ENCODE results near the gene TRAK1. TPM values are rescaled to one million over a fixed set of nuclear protein-coding genes. Genes with fewer than 3 reads are reported as not detected.
A peak's percentile ranks its signal among the peaks of the same experiment; 100 is the strongest.

The TRAK1 gene
- total RNA-seq, 1 experiment from 2014 or later, result 15.5 TPM

DNA sequence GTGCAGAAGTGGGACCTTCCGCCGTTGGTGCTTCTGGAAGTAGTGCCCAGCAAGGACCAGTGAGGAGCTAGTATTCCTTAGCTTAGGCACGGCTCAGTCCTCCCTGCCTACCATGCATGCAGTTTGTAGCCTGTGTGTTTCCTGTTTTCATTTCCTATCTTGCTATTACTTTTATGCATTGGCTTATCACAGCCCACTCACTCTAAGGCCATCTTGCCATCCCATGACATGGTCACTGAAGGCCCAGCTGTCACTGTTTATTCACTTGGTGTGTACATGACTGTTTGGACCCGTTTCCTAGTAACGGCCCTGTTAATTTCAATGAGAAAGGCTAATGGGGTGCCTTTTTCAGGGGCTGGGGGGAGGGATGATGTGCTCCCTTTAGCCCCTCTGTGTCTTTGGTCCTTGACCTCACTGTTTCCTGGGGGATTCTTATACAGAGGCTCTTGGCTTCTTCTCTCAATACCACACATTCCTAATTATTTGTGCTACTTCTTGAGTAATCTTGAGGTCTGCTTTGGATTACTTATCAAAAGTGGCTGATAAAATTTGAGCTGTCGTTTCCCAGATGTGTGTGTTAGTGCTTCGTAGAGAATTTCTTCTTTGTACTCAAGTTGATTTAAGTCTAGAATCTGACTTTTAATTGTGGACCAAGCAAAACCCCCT lies 24.5 kb upstream of the TRAK1 start:
- DNase-seq (ENCODE audit: extremely low read depth, low read depth), result no peak

DNA sequence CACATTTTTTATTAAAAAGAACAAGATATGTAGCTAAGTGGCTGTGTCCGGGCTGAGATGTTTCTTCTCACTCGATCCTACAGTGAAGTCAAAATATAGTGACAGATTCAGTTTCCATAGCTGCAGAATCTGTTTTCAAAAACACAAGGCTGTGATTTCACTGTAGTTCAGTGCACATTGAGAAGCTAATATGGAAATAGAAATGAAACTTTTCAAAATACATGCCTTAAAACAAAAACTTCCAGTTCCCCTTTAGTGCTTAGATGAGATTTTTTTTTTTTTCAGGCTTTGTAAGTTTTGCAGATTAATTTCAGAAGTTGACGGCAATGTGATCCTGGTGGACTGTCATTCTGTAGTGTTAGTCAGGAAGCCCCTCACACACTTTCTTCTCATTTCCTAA lies 23.8 kb upstream of the TRAK1 start:
- no peak for DNase-seq (ENCODE audit: extremely low read depth, low read depth)

DNA sequence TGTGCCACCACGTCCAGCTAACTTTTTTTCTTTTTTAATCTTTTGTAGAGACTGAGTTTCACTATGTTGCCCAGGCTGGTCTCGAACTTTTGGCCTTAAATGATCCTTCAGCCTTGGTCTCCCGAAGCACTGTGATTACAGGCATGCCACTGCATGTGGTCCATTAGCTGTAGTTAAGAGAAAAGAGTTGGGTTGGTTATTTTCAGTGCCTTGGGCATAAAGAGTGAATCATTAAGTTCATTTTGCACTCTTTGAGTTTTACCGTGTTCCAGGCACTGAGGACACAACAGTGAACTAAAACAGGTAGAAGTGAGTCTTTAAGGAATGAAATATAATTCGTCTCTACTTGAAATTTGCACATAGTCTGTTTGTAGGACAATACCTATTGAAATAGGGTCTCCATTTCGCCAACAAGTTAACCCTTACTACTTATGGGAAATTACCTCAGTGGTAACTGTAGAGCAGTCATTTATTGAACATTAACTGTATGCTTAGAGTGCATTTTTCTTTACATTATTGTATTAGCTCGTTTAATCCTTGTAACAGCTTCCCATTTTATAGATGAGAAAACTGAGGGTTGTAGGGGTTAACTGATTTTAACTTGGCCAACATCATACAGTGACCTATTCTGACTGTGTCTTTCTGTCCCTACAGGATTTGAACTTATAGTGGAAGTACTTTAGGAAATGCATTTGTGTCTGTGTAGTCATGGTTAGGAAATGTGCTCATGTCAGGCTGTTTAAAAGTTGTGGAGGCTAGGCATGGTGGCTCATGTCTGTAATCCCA lies 22.7 kb upstream of the TRAK1 start:
- no peak for DNase-seq (ENCODE audit: extremely low read depth, low read depth)

DNA sequence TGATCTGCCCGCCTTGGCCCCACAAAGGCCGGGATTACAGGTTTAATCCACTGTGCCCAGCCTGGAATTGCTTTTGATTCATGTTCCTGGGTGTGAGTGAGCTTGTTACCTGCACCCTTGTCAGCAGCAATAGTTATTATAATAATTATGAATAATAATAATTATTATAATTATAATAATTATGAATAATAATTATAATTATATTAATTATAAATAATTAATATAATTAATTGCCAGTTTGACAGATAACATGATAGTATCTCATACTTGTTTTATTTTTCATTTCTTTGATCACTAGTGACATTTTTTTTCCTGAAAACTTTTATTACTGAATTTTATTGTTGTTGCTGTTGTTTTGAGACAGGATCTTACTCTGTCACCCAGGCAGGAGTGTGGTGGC lies 21.1 kb upstream of the TRAK1 start:
- DNase-seq (ENCODE audit: extremely low read depth, low read depth), result no peak

DNA sequence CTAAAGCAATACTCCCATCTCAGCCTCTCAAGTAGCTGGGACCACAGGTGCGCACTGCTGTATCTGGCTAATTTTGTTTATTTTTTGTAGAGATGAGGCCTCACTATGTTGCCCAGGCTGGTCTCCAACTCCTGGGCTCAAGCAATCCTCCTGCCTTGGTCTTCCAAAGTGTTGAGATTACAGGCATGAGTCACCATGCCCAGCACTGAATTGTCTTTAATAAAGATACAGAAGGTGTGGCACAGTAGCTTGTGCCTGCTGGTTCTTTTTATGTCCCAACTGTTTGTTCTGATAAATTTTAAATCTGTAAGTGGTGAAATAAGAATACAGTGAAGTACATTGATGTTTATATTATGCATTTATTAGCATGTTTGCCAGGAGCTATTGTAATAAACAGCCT lies 20.6 kb upstream of the TRAK1 start:
- DNase-seq (ENCODE audit: extremely low read depth, low read depth), result no peak

DNA sequence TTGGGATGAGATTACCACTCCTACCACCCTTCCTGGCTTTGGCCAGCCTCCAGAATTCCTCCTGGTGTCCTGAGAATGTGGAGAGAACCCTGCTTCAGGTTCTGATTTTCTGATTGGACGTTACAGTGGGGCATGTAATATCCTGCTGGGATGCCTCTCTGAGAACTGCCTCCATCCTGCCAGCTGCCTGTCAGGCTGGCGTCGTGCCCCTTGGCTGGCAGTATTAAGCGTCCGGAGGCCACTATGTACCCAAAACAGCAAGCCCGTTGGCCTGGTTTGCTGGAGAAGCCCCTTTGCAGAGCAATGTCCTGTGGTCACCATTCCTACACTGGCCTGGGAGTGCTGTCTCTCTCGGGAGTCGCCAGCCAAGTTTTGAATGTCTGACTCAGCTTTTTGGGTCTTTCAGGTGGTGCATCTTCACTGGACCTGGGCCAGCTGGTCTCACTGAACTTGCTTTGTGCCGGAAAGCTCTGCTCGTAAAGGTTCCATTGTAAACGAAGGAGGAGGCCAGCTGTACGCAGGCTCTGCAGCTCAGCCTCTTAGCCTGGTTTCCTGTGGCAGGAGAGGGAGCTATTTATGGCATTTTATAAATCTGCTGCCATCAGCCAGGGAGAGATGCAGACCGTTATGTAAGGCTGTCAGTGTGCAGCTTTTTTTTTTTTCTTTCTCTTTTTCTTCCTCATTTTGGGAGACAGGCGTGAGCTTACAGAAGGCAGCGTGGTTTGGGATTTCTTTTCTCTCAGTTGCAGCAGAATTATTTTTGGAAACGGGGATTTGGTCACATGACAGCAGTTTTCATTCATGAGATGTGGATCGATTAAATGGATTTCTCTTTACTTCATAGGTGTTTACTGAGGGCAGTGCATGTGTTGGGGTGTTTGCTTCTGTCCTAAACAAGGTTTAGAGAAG lies 19.0 kb upstream of the TRAK1 start:
- DNase-seq (ENCODE audit: extremely low read depth, low read depth), result peak; percentile 6

DNA sequence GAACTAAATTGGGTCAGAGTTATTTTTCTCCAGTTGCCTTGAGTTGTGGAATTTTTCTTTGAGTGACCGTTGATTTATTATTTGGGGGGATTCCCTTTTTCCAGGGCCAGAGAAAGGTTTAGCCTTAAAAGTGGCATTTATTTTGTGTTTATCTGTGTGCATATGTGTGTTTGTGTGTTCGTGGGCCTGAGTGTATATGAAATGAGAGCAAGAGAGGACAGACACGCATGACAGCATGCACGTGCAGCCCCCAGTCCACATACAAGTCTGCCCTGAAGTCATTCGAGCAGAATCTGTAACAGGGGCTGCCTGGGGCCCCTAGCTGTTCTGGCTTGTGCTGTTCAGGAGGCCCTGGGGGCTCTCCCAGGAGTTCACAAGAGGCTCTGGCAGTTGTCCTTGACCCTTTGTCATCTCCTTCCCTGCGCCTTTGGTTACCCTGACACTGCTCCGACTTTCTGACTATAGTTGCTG lies 18.3 kb upstream of the TRAK1 start:
- DNase-seq (ENCODE audit: extremely low read depth, low read depth), result no peak

DNA sequence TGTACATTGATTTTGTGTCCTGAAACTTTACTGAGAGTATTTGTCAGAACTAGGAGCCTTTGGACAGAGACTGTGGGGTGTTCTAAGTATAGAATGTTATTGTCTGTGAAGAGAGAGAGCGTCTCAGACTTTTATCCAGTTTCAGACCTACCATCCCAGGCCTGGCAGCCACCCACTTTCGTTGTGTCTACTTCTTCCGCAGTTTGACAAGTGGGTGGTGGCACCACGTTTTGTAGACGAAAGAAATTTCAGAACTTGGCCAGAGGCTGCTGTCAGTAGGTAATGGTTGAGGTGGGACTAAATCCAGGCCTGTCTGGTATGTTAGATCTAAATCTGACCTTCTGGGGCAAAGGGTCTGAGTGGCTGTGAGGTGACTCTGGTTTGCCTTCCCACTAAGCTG lies 13.4 kb upstream of the TRAK1 start:
- DNase-seq (ENCODE audit: extremely low read depth, low read depth), result no peak

DNA sequence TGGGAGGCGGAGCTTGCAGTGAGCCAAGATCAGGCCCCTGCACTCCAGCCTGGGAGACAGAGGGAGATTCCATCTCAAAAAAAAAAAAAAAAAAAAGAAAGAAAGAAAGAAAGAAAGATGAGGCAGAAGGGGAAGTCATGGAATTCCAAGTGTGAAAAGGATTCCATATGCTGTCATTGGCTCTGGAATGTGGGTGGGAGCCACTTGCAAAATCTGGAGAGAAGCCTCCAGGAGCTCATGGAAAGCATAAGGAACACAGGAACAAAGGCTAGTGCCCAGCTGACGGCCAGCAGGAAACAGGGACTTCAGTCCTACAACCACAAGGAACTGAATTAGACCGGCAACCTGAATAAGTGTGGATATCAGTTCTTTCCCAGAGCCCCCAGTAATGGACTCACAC lies 12.5 kb upstream of the TRAK1 start:
- DNase-seq (ENCODE audit: extremely low read depth, low read depth), result no peak

DNA sequence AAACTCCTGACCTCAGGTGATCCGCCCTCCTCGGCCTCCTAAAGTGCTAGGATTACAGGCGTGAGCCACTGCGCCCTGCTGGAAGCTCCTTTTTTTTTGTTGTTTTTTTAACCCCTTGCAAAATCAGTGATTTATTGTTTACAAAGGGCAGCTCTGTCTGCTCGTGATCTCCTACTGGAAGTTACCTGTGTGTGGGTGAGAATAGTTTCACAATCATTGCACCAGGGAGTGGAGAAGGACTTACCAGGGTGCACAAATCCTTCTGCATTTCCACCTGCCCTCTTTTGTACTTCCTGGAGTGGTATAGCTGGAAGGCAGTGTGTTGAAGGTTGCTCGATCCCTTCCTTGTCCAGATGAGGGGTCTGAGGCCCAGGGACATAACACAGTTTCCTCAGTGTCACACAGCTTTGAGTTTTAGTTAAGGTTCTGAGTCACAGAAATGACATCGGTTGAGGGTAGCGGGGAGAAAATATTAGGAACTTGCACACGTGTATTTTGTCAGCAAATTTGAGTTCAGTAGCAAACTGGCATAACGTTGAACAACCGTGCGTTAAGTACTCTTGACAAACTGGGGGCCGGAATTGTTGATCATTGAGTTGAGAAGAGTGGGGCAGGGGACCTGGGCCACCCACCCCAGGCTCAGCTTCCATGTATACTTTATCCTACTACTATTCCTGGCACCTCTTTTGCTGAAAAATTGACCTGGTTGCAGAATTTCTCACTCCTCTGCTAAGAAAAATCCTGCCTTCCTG lies 11.3 kb upstream of the TRAK1 start:
- DNase-seq (ENCODE audit: extremely low read depth, low read depth), result peak; percentile 18

DNA sequence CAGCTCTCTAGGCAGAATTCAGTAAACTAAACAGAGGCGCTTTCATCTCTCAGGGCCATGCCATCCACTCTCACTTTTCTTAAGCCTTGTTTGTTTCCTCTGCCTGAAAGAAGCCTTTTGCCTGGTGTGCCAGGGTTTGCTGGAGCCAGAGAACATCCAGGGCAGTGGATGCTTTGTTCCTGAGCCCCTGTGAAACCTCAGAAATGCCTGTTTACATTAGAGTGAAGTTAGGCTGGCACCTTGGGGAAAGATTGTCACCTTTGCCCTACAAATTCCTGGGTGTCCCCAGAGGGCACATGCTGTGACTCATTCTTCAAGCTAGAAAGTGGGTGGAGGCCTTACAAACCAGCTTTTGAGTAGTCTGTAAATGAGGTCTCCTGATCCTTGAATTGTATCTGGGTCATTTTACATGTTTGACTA lies 10.7 kb upstream of the TRAK1 start:
- DNase-seq (ENCODE audit: extremely low read depth, low read depth), result peak; percentile 71

DNA sequence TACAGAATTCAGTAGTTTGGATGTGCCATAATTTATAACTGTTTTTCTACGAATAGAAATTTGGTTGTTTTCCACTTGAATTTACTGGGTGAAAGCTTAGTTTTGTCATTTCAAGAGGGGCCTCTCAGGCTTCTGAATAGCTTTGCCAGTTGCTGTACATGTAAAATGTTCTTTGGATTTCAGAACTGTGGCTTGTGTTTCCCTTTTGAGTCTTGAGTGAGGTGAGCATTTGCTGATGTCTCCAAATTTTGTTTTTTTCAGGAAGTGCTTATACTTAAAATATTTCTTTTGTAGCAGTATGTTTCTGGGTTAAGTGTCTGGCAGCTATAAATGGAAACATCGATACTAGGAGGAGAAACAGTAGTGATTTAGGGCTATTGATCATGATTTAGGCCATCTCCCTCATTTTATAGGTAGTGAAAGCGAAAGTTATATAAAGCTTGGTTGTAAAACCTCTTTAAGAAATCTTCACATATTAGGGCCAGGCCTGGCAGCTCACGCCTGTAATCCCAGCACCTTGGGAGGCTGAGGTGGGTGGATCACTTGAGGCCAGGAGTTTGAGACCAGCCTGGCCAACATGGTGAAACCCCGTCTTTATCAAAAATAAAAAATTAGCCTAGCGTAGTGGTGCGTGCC lies 9.2 kb upstream of the TRAK1 start:
- DNase-seq (ENCODE audit: extremely low read depth, low read depth), result no peak

DNA sequence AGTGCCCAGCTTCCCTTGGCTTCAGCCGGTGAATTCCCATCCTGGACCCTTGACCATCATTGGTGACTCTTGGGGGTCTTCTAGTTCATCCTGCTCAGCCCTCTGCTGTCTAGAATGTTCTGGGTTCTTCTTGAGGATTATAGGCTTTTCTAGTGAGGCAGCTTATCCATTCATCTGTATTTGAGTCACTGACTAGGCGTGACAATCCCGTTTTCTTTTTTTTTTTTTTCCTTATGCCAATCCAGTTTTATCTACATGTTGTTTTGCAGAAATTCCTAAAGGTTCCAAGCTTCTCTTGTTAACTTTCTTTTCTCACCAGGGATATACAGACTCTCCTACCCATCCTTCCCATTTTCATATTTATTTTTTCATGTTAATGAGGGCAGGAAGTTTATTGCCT lies 6.6 kb upstream of the TRAK1 start:
- DNase-seq (ENCODE audit: extremely low read depth, low read depth), result no peak

DNA sequence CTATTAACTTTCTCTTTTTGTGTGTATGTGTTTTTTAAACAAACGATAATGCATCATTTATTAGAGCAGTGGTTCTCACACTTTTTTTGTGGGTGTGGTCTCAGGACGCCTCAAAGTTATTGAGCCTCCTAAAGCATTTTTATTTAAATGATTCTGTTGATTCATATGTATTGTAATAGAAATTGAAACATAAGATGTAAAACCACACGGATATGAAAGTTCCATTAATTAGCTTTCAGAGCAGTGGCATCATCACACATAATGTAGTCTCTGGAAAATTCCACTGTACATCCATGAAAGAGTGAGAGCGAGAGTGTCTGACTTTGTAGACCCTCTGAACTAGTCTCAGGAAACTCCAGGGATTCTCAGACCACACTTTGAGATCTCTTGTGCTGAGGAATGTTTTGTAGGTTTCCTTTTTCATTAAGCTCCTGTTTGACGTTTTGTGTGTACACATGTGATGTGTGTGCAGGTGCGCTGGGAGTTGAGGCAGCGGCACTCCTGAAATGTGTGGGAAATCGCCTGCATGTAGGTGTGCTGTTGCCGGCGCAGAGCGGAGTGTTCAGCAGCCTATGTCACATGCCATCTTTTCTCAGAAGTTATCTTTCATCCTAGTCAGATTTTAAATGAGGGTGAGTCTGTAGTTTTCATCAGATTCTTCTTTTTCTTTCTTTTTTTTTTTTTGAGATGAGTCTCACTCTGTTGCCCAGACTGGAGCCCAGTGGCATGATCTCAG lies 5.3 kb upstream of the TRAK1 start:
- no peak for DNase-seq (ENCODE audit: extremely low read depth, low read depth)

DNA sequence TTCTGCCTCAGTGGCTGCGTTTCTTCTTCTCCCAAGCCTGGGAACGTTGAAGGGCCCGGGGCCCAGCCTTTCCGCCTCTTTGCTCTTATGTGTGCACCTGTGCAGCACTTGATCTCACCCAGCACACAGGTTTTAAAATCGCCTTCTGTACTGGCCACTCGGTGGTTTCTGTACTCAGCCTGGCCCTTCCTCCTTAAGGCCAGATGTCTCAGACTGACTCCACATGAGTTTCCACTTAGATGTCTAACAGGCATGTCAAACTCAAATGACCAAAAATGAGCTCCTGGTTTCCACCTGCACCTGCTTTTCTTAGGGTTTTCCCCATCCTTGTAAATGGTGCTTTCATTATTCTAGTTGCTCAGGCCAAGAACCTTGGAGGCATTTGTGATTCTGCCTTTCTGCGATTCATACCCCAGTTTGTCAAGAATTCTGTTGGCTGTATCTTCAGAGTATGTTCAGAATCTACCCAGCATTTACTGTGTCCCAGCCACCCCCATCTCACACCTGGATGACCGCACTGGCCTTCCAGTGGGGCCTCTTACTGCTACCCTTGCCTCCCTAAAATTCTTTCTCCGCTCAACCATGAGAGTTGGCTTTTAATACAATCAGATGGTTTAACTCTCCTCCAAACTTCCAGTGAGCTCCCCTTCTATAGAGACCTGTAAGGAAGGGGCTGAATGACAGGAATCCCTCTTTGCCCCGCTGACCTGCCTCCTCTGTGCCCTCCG lies 2.2 kb upstream of the TRAK1 start:
- DNase-seq (ENCODE audit: extremely low read depth, low read depth), result no peak

DNA sequence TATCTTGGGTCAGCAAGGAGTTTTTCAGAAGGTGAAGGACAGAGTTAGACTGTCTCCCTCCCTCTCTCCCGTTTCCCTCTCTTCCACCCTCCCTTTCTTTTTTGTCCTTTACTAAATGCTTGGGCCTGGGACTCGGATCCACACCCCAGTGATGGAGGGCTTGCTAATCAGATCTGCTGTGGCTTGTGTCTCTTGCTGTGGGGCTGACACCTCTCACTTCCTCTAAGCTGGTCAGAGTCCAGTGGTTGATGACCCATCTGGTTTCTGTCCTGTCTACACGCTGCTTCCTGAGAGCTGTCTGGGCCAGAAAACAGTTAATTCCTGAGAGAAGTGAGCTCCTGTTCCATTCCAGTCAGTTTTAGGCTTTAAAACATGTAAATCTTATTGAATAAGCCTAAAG lies 849 bp downstream of the TRAK1 start:
- no peak for DNase-seq (ENCODE audit: extremely low read depth, low read depth)

DNA sequence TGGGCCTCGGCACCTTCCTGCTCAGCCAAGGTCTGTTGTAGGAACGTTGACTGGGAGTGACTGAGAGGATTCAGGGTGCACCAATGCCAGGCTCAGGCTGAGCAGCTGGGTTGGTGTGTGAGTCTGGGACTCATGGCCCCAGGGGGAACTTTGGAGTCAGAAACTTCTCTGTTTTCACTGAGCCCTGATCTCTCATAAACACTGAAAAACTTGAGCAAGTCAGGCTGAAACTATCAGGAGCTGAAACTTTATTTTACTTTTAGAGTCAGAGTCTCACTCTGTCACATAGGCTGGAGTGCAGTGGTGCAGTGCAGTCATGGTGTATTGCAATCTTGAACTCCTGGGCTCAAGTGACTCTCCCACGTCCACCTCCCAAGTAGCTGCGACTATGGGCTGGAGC lies 3.0 kb downstream of the TRAK1 start:
- DNase-seq (ENCODE audit: extremely low read depth, low read depth), result no peak

DNA sequence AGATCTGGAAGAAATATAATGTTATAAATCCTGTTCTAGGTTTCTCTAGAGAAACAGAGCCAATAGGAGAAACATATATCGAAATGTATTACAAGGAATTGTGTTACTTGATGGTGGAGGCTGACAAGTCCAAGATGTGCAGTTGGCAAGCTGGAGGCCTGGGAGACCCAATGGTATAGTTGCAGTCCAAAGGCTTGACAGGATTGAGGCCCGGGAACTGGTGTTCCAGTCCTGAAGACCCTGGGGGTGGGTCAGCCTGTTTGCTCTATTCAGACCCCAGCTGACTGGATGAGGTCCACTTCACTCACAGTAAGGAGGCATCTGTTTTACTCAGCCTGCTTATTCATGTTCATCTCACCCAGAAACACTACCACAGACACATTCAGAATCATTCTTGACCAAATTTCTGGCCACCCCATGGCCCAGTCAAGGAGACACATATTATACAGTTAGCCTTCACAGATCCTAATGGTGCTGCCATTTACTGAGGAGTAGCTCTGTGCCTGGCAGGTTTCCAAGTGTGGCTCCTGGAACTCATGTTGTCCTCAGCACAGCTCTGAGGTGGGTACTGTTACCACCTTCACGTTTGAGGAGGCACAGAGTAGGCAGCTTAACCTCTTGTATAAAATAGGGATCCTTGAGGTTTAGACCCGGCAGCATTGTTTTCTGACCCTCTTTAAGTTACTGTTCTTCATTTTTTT lies 3.7 kb downstream of the TRAK1 start:
- no peak for DNase-seq (ENCODE audit: extremely low read depth, low read depth)

All from NCI-H460 (cell line).